IPS-NIHi7 (cell line): ENCODE measurements around the gene MARCHF10.

Experiments used
- DNase-seq: peaks from one replicate; pipeline ENCODE4 v3.0.0; 2012; ENCODE audit warnings: mixed read lengths; ENCODE audit errors: extremely low spot score

Gene MARCHF10

GRCh38 chr17:62751060-62751691, 56.9 kb downstream of the MARCHF10 start:
- DNase-seq = no peak

GRCh38 chr17:62750631-62751051, 57.5 kb downstream of the MARCHF10 start:
- peak; percentile 32 for DNase-seq

DNA sequence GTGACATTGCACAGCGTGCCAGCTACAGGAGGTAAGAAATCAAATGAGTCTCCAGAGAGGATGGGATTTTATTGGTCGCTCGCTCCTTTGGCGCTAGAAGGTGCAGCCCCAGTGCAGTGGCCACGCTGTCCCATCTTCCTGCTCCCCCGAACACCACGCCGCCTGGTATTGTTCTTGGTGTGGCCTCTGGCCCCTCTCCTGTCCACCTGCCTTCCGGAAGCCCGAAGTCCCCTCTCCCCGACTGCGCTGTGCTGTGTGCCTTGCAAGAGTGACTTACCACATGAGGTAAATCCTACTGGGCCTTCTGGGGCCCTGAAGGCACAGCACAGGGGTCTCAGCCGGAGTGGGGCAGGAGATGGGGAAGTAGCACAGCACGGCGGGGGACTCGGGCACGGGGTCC, 58.2 kb downstream of the MARCHF10 start:
- no peak for DNase-seq

- DNase-seq = no peak
Observed at GRCh38 chr17:62746941-62747340, 61.2 kb downstream of the MARCHF10 start.

- no peak for DNase-seq
Observed at GRCh38 chr17:62745806-62746205, 62.3 kb downstream of the MARCHF10 start.

GRCh38 chr17:62744259-62744658, 63.9 kb downstream of the MARCHF10 start:
- DNase-seq = no peak

GRCh38 chr17:62741290-62741689, 66.8 kb downstream of the MARCHF10 start:
- no peak for DNase-seq

- no peak for DNase-seq
Observed at GRCh38 chr17:62739645-62740388, 68.3 kb downstream of the MARCHF10 start.

GRCh38 chr17:62738281-62738680, 69.8 kb downstream of the MARCHF10 start:
- DNase-seq = no peak

DNA sequence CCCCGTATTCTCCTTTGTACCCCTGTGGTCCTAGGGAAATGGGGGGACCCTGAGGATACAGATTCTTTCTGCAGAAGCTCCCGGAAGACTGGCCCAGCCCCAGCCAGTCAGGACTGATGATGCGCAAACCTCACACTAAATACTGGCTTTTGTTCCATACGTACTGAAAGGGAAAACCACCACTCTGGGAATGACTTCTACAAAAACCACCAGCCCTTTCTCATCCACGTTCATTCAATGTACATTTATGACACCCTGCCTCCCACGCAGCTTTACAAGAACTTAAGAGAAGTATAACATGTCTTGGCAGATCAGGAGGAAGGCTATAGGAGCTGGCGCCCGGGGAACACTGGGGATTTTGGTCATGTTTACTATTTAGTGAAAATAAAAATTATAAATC, 70.6 kb downstream of the MARCHF10 start:
- DNase-seq = no peak

GRCh38 chr17:62735044-62735651, 73.0 kb downstream of the MARCHF10 start:
- DNase-seq = no peak

GRCh38 chr17:62732125-62732524, 76.0 kb downstream of the MARCHF10 start:
- no peak for DNase-seq

- no peak for DNase-seq
Observed at GRCh38 chr17:62727916-62728672, 80.0 kb downstream of the MARCHF10 start.

DNA sequence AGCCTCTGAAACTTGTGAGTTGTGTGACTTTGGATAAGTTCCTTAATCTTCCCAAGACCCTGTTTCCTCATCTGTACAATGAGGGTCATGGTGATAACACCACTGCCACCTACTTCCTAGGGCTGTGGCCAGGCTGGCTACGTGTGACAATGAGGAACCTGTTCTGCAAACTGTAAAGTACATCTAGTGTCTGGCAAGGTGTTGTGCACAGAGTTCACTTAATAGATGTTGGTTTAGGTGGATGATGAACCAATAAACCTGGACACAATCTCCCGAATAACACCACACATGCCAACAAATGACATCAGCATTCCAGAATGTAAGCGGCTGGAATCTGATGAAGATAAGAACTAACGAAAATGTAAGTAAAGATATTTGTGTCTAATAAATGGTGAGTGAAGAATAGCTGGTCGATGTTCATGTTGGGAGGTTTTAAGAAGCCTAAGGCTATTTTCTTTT, 82.3 kb downstream of the MARCHF10 start:
- no peak for DNase-seq

DNA sequence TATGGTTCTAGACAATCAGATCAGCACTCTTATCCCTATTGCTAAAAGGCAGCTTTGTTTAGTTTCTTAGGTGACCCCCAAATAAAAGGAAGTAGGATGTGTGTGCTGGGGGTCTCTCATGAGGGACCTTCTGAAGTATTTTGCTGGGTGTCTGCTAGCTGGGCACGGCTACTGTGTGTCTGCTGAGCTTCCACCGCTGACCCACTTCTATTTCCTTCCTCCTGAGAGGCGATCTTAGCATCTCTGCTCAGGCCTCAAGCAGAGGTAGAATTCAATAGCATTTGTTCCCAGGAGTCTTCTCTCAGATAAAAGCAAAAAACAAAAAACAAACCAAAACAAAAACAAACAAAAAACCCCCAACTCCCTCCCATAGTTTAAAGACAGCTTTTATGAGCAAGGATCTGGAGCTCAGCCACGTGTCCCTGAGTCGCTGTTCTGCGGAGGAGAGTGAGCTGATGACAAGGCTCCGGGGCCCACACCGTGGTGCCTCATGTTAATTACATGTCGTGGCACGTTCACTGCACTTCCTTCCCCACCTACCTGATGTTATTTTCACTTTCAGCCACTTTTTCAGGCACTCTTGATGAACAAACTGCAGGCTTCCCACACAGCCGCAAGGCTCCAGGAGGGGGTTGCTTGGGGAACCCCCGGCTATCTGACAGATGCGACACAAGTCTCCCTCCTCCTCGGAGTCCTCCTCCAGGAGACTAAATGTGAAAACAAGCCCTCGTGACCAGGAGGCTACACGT, 83.5 kb downstream of the MARCHF10 start:
- no peak for DNase-seq

DNA sequence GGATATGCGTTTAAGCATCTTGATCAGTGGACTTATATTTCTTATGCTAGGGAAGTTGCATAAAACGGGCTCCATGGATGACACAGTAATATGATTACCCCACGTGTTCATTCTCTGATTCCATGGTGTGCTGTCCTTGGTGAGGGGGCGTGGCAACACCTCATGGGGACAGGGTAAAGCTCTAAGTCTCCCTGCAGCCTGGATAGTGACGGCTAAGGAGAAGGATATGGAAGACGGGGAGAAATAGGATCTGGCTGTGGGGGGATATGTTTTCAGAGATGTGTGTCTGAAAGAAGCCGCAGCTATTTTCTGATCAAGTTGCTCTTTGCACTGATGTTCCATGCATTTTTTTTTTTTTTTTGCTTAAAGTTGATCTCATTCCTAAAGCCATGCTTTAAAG, 84.3 kb downstream of the MARCHF10 start:
- DNase-seq = no peak

- DNase-seq = no peak
Observed at GRCh38 chr17:62722625-62723024, 85.5 kb downstream of the MARCHF10 start.

- no peak for DNase-seq
Observed at GRCh38 chr17:62720126-62720850, 87.8 kb downstream of the MARCHF10 start.

DNA sequence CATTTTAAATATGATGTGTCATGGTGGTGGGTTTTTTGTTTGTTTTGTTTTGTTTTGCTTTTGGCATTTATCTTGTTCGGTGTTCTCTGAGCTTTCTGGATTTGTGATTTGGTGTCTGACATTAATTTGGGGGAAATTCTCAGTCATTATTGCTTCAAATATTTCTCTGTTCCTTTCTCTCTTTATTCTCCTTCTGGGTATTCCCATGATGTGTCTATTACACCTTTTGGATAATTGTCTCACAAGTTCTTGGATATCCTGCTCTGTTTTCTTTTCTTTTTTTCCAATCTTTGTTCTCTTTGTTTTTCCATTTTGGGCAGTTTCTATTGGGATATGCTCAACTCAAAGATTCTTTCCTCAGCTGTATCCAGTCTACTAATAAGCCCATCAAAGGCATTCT, 88.5 kb downstream of the MARCHF10 start:
- DNase-seq = no peak

- no peak for DNase-seq
Observed at GRCh38 chr17:62718429-62718828, 89.7 kb downstream of the MARCHF10 start.

DNA sequence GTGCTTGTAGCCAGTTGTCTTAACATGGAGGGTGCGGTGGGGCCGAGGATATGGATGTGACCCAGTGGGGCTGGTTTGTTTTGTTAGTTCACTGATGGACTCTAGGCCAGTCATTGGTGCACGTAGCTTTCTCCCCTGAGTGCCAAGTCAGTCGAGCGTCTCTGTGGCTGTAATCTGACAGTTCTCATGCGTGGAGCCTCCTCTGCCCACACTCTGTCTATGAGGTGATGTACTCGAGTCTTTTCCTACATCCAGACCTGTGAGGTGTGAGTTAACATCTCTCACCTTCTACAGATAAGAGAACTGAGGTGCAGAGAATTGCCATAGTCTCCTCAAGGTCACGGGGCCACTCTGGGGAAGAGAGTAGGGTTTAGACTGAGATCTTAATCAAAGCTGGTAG, 90.2 kb downstream of the MARCHF10 start:
- no peak for DNase-seq
